GM12801 (cell line): ENCODE measurements around the gene AHNAK.

Experiments
- TF ChIP-seq, protein P1 (sequence below): IDR thresholded peaks from one replicate; pipeline ENCODE4 v1.5.1; 2011; ENCODE audit warnings: control low read depth; ENCODE audit not compliant: insufficient read length; ENCODE audit errors: extremely low read depth

The AHNAK gene

DNA sequence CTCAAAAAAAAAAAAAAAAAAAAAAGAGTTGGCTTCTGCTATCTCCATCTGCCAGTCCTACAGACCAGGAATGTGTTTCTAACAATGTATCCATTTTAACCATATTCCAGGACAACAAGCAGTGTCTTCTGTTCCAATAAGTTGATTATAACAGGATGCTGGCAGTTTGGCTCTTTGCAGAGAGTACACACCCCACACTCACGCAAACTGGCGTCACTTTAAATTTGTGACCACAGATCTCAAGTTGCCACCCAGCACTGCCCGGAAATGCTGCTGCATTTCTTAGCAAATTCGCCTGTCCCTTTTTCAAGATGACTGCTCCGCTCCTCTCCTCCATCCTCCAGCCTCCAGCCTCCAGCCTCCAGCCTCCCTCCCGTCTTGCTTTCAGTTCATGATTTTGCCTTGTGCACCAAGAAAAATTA, 83.5 kb downstream of the AHNAK start:
- TF ChIP-seq, protein P1, sequence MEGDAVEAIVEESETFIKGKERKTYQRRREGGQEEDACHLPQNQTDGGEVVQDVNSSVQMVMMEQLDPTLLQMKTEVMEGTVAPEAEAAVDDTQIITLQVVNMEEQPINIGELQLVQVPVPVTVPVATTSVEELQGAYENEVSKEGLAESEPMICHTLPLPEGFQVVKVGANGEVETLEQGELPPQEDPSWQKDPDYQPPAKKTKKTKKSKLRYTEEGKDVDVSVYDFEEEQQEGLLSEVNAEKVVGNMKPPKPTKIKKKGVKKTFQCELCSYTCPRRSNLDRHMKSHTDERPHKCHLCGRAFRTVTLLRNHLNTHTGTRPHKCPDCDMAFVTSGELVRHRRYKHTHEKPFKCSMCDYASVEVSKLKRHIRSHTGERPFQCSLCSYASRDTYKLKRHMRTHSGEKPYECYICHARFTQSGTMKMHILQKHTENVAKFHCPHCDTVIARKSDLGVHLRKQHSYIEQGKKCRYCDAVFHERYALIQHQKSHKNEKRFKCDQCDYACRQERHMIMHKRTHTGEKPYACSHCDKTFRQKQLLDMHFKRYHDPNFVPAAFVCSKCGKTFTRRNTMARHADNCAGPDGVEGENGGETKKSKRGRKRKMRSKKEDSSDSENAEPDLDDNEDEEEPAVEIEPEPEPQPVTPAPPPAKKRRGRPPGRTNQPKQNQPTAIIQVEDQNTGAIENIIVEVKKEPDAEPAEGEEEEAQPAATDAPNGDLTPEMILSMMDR: no peak

DNA sequence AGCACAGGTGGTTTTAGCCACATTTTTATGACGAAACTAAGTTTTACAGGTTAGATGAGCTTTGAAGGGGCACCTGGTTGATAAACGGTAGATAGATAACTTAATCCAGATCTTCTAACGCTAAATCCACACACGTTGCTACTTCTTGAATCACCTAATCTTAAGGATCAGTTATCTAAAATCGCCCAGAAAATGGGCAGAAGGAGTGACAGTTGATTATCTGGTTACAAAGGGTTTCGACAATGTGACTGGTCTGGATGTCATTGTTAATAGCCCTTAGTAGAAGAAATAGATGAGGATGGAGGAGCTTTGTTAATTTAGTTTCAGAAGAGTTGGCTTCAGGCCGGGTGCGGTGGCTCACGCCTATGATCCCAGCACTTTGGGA, 84.1 kb downstream of the AHNAK start:
- TF ChIP-seq, protein P1: no peak

DNA sequence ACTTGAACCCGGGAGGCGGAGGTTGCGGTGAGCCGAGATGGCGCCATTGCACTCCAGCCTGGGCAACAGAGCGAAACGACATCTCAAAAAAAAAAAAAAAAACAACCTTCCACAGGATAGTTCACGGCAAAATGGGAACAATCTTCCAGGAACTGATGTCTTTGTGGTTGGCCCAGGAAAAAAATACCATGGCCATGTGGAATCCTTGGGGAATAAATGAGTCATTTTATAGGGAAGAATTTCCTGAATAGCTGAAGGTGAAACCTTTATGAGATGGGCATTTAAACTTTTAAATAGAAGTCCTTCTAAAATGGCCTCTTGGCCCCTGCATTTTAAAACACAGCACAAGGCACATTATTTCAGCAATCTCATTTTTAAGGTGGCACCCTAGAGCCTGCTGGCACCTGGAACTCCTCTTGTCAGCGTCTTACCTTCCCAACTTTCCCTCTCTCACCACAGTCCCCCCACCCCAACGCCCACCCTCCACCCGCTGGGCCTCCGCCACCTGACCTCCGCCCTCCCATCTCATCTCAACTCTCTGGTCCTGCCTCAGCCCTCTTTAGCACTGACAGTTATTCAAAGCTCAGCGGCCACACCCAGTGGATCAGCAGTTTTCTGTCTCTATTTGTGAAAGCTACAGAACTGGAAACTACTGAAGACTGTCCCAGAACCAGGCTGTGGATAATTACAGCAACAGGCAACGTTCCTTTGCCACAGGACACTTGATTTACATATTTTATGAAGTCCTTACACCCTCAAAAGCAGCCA, 84.7 kb downstream of the AHNAK start:
- TF ChIP-seq, protein P1: no peak

DNA sequence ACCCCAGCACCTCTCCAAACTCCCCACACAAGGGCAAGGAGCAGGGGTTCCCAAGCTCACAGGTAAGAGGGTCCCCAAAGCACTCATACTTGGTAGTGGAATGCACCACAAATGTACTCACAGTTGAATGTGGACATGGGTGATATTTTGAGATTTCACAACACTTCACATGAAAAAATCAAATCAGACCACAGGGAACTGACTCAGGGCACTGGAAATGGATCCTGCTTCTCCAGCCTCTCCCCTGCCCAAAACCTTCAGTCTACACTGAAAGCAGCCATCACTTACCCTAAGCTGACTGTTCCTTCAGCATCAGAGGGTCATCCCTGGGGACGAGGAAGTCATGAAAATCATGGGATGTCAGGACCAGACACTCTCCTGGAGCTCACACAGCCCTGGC, 87.5 kb downstream of the AHNAK start:
- TF ChIP-seq, protein P1: no peak

DNA sequence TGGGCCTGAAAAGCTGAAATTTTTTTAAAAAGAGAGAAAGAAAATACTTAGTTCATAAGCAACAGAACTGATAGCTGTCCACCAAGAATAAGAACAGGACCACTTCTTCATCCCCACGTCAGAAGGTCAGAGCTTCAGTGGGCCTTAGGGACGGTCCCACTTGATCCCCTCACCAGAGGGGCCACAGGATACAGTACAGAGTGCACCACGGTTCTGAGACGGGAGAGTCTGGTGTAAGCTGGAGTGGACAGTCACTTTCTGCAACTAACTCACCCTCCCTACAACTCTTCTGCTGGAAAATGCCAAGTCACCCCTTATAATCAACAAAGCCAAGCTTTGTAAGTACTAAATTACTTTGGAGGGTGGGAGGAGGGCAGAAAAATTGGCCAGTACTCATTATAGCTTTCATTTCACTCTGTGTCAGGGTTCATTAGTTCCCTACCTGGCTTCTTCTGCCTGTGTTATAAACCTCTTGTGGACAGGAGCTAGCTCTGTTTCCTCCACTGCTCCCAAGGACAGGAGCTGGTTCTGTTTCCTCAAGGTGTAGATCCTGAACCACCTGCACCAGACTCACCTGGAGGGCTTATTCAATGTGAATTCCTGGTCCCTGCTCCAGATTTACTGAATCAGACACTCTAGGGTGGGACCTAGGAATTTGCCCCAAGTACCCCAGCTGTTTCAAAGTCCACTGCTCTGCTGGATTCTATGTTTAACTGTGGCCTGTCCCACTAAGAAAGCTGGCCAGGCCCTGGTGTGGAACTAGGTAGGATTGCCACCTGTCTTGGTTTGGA, 88.2 kb downstream of the AHNAK start:
- TF ChIP-seq, protein P1: no peak

DNA sequence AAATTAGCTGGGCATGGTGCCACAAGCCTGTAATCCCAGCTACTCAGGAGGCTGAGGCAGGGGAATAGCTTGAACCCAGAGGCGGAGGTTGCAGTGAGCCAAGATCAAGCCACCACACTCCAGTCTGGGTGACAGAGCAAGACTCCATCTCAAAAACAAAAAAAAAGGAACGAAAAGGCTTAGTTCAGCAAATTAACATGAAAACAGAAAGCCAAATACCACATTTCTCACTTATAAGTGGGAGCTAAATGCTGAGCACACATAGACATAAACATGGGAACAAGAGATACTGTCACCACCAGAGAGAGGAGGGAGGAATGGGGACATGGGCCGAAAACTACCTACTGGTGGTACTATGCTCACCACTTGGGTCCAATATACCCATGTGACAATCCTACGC, 89.1 kb downstream of the AHNAK start:
- TF ChIP-seq, protein P1: no peak

DNA sequence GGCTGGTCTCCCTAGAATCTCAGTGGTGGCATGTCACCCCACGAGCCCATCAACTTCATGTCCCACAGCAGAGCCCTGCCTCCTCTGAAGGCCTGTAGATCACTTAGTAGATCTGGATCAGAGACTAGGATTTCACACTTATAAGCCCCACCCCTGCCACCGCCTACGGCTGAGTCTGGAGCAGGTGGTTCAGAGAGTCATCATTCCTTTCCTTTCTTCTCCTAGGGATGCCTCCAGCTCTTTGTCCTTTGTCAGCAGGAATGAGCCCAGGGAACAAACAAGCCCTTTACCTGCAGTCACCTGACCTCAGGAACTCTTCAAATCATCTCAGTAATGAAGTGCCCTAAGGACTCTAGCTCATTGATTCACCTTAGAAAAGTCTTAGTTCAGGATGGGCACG, 90.0 kb downstream of the AHNAK start:
- TF ChIP-seq, protein P1: no peak
